OCI-LY7 (cell line): ENCODE data around the gene PRKCA.

ENCODE experiments used
- EZH2phosphoT487 ChIP-seq: fragments of 200-600 bp; sonication (generic); IDR thresholded peaks from 2 replicates; pipeline ENCODE4 v1.6.1; 2018; ENCODE audit warnings: low read depth, borderline replicate concordance, mild to moderate bottlenecking, mixed run types, antibody characterized with exemption, low read length, moderate library complexity, mixed read lengths
- TF ChIP-seq, protein P1 (sequence below): fragments of 200-600 bp; sonication (generic); conservative IDR thresholded peaks from 2 replicates; pipeline ENCODE4 v1.5.1; 2014; ENCODE audit warnings: mild to moderate bottlenecking, antibody characterized with exemption, low read length, moderate library complexity, mixed read lengths

DNA sequence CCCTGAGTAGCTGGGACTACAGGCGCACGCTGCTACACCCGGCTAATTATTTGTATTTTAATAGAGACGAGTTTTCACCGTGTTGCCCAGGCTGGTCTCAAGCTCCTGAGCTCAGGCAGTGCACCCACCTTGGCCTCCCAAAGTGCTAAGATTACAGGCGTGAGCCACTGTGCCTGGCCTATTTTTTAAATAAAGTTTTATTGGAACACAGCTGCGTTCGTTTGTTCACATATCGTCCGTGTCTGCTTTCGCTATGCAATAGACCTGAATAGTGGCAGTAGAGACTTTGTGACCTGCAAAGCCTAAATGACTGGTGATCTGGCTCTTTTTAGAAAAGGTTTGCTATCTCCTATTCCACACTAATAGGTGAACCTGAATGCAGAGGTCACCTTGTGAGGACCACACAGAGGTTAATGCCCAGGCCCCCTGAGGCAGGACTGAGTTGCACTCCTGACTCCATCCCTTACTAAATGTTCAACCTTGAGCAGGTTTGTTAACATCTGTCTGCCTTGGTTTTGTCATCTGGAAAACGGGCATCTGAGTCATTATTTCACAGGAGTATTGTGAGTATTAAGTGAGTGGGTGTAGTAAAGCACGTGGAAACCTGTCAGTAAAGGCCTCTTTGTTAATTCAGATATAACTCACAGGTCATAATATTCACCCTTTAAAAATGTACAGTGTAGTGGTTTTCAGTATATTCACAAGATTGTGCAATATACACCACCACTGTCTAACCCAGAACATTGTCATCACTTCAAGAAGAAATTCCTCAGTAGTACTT lies 375.0 kb downstream of the PRKCA start:
- TF ChIP-seq, protein P1, sequence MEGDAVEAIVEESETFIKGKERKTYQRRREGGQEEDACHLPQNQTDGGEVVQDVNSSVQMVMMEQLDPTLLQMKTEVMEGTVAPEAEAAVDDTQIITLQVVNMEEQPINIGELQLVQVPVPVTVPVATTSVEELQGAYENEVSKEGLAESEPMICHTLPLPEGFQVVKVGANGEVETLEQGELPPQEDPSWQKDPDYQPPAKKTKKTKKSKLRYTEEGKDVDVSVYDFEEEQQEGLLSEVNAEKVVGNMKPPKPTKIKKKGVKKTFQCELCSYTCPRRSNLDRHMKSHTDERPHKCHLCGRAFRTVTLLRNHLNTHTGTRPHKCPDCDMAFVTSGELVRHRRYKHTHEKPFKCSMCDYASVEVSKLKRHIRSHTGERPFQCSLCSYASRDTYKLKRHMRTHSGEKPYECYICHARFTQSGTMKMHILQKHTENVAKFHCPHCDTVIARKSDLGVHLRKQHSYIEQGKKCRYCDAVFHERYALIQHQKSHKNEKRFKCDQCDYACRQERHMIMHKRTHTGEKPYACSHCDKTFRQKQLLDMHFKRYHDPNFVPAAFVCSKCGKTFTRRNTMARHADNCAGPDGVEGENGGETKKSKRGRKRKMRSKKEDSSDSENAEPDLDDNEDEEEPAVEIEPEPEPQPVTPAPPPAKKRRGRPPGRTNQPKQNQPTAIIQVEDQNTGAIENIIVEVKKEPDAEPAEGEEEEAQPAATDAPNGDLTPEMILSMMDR, result no peak
- TF ChIP-seq EZH2phosphoT487, result no peak
